Measurements from ENCODE around the gene SLU7. TPM values are rescaled to one million over a fixed set of nuclear protein-coding genes. Genes with fewer than 3 reads are reported as not detected.
A peak's percentile ranks its signal among the peaks of the same experiment; 100 is the strongest.

The SLU7 gene
- total and polyA plus RNA-seq, 2 of the 4 experiments (the other 2 are of a cell fraction) = 15.9 to 34.2 TPM

DNA sequence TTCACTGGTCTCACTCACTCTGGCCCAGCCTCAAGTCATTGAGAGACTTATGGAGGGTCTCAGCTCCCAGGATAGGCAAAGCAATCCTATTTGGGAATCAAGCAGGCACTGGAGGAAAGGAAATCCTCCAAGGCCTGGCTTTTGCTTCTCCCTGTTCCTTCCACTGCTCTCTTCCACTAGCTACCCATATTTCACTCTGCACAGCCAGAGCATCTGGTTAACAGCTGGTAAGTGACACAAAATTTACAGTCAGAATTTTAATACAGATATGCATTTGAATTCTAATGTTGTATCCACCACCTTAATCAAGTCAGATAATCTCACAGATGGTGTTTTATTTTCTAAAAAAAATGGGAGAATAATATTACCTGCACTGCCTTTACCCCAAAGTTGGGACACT lies 47.6 kb downstream of the SLU7 start:
- Histone ChIP-seq H3K36me3 (ENCODE audit: control insufficient read depth, insufficient read depth, low read length) (no peaks in the 10 kb centered on the region), H4K5ac (ENCODE audit: low read depth, low read length) (no peak overlapping the region), H3K4me3 (ENCODE audit: insufficient read depth, low read depth, low read length) (no peak overlapping the region), H2AK9ac (replicated peaks; ENCODE audit: low read depth, low read length, poor library complexity) (peak overlapping the region; percentile 48), H2BK20ac (ENCODE audit: low read depth, low read length) (no peak overlapping the region), H3K9me3 (ENCODE audit: control insufficient read depth, insufficient read depth, low read length) (no peaks in the 10 kb centered on the region), H2AFZ (replicated peaks; ENCODE audit: low read length, poor library complexity) (peak overlapping the region; percentile 90), H3K56ac (ENCODE audit: extremely low read depth, insufficient read depth, low read length) (no peak overlapping the region), H4K20me1 (ENCODE audit: insufficient read depth, low read length) (no peaks in the 10 kb centered on the region), H3K18ac (ENCODE audit: low read depth, low read length) (no peak overlapping the region), H4K91ac (ENCODE audit: insufficient read depth, low read depth, low read length) (no peak overlapping the region), H2AK5ac (ENCODE audit: low read depth, low read length) (no peak overlapping the region), H3K4me1 (ENCODE audit: control insufficient read depth, insufficient read depth, low read length) (0 out of 2 replicates have a peak, but pooled peaks cover 2% of the 10 kb centered on the region), H3K27ac (ENCODE audit: insufficient read depth, low read length) (no peak overlapping the region), H2BK5ac (ENCODE audit: low read depth, low read length, poor library complexity, severe bottlenecking) (no peak overlapping the region), H3K23ac (ENCODE audit: low read depth, low read length) (peak overlapping the region; percentile 9; the same call in 1 of the 2 replicates), H4K8ac (ENCODE audit: low read depth in 2 of 2, low read length in 2 of 2) (no peak overlapping the region), H3K4me2 (ENCODE audit: low read depth, low read length) (no peak overlapping the region), H3K27me3 (ENCODE audit: control insufficient read depth, insufficient read depth, low read length) (peaks cover 15% of the 10 kb centered on the region), H3K9me1 (ENCODE audit: insufficient read depth, low read length) (peaks cover 4% of the 10 kb centered on the region; the same call in 1 of the 2 replicates), H3K4ac (ENCODE audit: low read depth, low read length) (no peak overlapping the region; the same call in 1 of the 2 replicates), H3K9ac (ENCODE audit: low read depth, low read length) (no peak overlapping the region), H2BK120ac (ENCODE audit: low read depth, low read length) (no peak overlapping the region), H3K14ac (replicated peaks; ENCODE audit: low read depth, low read length) (no peak overlapping the region), H2BK15ac (ENCODE audit: low read depth, low read length) (no peak overlapping the region), H3K79me1 (ENCODE audit: low read depth in 1 of 2, low read length in 2 of 2) (no peaks in the 10 kb centered on the region)
- DNase-seq (no peak), ATAC-seq (ENCODE audit: low read depth) (no peak)
- CTCF ChIA-PET = no interaction called here
- POLR2A ChIA-PET (ENCODE audit: unreplicated experiment) = no interaction called here
- TF ChIP-seq NFE2L2 (IDR thresholded peaks at IDR 0.05; ENCODE audit: low read depth, low read length) = no peak
- TF ChIP-seq, protein P1, sequence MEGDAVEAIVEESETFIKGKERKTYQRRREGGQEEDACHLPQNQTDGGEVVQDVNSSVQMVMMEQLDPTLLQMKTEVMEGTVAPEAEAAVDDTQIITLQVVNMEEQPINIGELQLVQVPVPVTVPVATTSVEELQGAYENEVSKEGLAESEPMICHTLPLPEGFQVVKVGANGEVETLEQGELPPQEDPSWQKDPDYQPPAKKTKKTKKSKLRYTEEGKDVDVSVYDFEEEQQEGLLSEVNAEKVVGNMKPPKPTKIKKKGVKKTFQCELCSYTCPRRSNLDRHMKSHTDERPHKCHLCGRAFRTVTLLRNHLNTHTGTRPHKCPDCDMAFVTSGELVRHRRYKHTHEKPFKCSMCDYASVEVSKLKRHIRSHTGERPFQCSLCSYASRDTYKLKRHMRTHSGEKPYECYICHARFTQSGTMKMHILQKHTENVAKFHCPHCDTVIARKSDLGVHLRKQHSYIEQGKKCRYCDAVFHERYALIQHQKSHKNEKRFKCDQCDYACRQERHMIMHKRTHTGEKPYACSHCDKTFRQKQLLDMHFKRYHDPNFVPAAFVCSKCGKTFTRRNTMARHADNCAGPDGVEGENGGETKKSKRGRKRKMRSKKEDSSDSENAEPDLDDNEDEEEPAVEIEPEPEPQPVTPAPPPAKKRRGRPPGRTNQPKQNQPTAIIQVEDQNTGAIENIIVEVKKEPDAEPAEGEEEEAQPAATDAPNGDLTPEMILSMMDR (conservative IDR thresholded peaks at IDR 0.05; ENCODE audit: low read depth, low read length) = no peak
- no peak for TF ChIP-seq MAFK (IDR thresholded peaks at IDR 0.05; ENCODE audit: low read depth, low read length)
- TF ChIP-seq, protein P2, sequence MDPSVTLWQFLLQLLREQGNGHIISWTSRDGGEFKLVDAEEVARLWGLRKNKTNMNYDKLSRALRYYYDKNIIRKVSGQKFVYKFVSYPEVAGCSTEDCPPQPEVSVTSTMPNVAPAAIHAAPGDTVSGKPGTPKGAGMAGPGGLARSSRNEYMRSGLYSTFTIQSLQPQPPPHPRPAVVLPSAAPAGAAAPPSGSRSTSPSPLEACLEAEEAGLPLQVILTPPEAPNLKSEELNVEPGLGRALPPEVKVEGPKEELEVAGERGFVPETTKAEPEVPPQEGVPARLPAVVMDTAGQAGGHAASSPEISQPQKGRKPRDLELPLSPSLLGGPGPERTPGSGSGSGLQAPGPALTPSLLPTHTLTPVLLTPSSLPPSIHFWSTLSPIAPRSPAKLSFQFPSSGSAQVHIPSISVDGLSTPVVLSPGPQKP (IDR thresholded peaks at IDR 0.05; ENCODE audit: borderline replicate concordance, low read depth, low read length) = no peak
- TF ChIP-seq POLR2A (IDR thresholded peaks at IDR 0.05; ENCODE audit: low read depth, low read length) = no peak
- TF ChIP-seq, protein P3, sequence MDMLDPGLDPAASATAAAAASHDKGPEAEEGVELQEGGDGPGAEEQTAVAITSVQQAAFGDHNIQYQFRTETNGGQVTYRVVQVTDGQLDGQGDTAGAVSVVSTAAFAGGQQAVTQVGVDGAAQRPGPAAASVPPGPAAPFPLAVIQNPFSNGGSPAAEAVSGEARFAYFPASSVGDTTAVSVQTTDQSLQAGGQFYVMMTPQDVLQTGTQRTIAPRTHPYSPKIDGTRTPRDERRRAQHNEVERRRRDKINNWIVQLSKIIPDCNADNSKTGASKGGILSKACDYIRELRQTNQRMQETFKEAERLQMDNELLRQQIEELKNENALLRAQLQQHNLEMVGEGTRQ (IDR thresholded peaks at IDR 0.05; ENCODE audit: low read depth, low read length) = no peak
- TF ChIP-seq BHLHE40 (IDR thresholded peaks at IDR 0.05; ENCODE audit: low read depth, low read length) = no peak
- no peak for TF ChIP-seq RAD21 (IDR thresholded peaks at IDR 0.05; ENCODE audit: low read length)
- TF ChIP-seq RCOR1 (IDR thresholded peaks at IDR 0.05; ENCODE audit: insufficient replicate concordance, low read length) = no peak
- TF ChIP-seq MAZ (IDR thresholded peaks at IDR 0.05; ENCODE audit: borderline replicate concordance, low read depth, low read length) = no peak
- dilution Hi-C loops (cut with HindIII; ENCODE audit: low sequenced_read_pairs, unreplicated experiment) (loop anchor here (25.0 kb wide), 1 partner anchor 359 kb away; the partner anchor contains the start of gene TTC1), intact Hi-C loops (cut with micrococcal nuclease) (no loop called here), in situ Hi-C loops (cut with MboI; ENCODE audit: low sequenced_read_pairs) (no loop called here)
- no TSS peak for BruUV-seq (replicated peaks)

All from IMR-90 (cell line).